Measurements from ENCODE around the gene HPCAL4.

DNA sequence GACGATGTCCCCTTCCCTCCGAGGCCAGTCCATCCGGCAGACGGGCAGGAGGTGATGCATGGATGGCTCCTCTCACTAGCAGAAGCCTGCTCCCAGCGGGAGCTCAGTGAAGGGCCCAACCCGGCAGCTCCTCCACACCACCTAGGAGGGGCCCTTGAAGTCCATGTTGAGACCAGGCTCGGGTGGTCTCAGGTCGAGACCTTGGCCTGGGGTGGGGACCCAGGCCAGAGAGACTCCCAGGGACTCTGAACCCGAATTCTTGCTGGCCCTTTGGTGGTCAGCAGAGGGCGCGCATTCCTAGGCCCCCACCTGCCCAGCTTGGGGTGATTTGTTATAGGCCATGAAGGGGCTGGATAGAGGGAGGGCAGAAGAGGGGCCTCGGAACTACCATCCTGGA, 18.7 kb downstream of the HPCAL4 start:
- TF ChIP-seq POLR2A (conservative IDR thresholded peaks at IDR 0.05) (no peak), EZH2 (IDR thresholded peaks at IDR 0.05; ENCODE audit: borderline replicate concordance, low read depth, low read length) (0 out of 2 replicates have a peak, but pooled peaks have one; percentile 6), ZFP36 (IDR thresholded peaks at IDR 0.05; ENCODE audit: low read depth, low read length, partially characterized antibody) (no peak), TEAD1 (CRISPR knock-in tag; IDR thresholded peaks at IDR 0.05) (peak; percentile 13 to 69; a peak in 1 of 4 replicates), BACH1 (tag; IDR thresholded peaks at IDR 0.05) (no peak), U2AF2 (optimal IDR thresholded peaks at IDR 0.05; ENCODE audit: low read depth, low read length) (no peak), CREB1 (IDR thresholded peaks at IDR 0.05) (no peak), CREB1 (CRISPR knock-in tag; IDR thresholded peaks at IDR 0.05) (no peak), ZBTB7A (IDR thresholded peaks at IDR 0.05; ENCODE audit: borderline replicate concordance, control insufficient read depth, low read depth, low read length) (peak; percentile 84), ATF7 (IDR thresholded peaks at IDR 0.05) (no peak), KLF16 (IDR thresholded peaks at IDR 0.05) (no peak), ZNF75A (CRISPR knock-in tag; IDR thresholded peaks at IDR 0.05) (no peak)
- TF ChIP-seq, protein P1, sequence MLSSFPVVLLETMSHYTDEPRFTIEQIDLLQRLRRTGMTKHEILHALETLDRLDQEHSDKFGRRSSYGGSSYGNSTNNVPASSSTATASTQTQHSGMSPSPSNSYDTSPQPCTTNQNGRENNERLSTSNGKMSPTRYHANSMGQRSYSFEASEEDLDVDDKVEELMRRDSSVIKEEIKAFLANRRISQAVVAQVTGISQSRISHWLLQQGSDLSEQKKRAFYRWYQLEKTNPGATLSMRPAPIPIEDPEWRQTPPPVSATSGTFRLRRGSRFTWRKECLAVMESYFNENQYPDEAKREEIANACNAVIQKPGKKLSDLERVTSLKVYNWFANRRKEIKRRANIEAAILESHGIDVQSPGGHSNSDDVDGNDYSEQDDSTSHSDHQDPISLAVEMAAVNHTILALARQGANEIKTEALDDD (IDR thresholded peaks at IDR 0.05): no peak
- TF ChIP-seq, protein P2, sequence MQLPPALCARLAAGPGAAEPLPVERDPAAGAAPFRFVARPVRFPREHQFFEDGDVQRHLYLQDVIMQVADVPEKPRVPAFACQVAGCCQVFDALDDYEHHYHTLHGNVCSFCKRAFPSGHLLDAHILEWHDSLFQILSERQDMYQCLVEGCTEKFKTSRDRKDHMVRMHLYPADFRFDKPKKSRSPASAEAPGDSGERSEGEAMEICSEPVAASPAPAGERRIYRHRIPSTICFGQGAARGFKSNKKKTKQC (CRISPR knock-in tag; IDR thresholded peaks at IDR 0.05): no peak
